ENCODE results near the gene RTN4R. TPM values are rescaled to one million over a fixed set of nuclear protein-coding genes. Genes with fewer than 3 reads are reported as not detected.

RTN4R gene
- total RNA-seq, 1 donor from 2014 or later: 2.9 TPM

GRCh38 chr22:20238536-20238900 is 29.6 kb downstream of the RTN4R start:
- Histone ChIP-seq H3K9me3 (ENCODE audit: insufficient read depth, low read depth, low read length) (no peaks in the 10 kb centered on the region), H3K4me1 (ENCODE audit: insufficient read depth, low read length) (peaks cover 16% of the 10 kb centered on the region), H2AFZ (ENCODE audit: low read depth, low read length) (no peak overlapping the region), H3K9ac (ENCODE audit: low read length) (no peak overlapping the region), H4K20me1 (ENCODE audit: insufficient read depth, low read length) (no peaks in the 10 kb centered on the region), H3K79me2 (ENCODE audit: insufficient read depth, low read length) (no peaks in the 10 kb centered on the region), H3K27me3 (ENCODE audit: insufficient read depth, low read length) (peaks cover 7% of the 10 kb centered on the region), H3K4me2 (ENCODE audit: low read length) (no peak overlapping the region), H3K4me3 (ENCODE audit: insufficient read depth, low read depth, low read length) (no peak overlapping the region), H3K27ac (ENCODE audit: low read depth, low read length) (no peak overlapping the region), H3K36me3 (ENCODE audit: insufficient read depth, low read length) (no peaks in the 10 kb centered on the region)
- peaks cover 15% of the 10 kb centered on the region for H3K27me3 Mint-ChIP-seq (ENCODE audit: low read depth, unreplicated experiment)
- H3K4me1 Mint-ChIP-seq (ENCODE audit: low read depth, unreplicated experiment): peaks cover under 1% of the 10 kb centered on the region
- no peak overlapping the region for H3K4me3 Mint-ChIP-seq (ENCODE audit: unreplicated experiment)
- no peak for FAIRE-seq
- DNase-seq (ENCODE audit: low read depth): no peak
- H3K36me3 Mint-ChIP-seq (ENCODE audit: low read depth, unreplicated experiment): no peaks in the 10 kb centered on the region
- TF ChIP-seq EZH2 (IDR thresholded peaks at IDR 0.05; ENCODE audit: insufficient read depth, low read length): no peak
- TF ChIP-seq CTCF (IDR thresholded peaks at IDR 0.05; ENCODE audit: insufficient read depth, low read depth, low read length): peak; percentile 8
- no peak overlapping the region for H3K27ac Mint-ChIP-seq (ENCODE audit: unreplicated experiment)
- H3K9me3 Mint-ChIP-seq (ENCODE audit: unreplicated experiment): no peaks in the 10 kb centered on the region

- H3K4me3 ChIP-seq (ENCODE audit: insufficient read depth, low read depth, low read length): no peak overlapping the region
- no peaks in the 10 kb centered on the region for H3K79me2 ChIP-seq (ENCODE audit: insufficient read depth, low read length)
- no peak for TF ChIP-seq EZH2 (IDR thresholded peaks at IDR 0.05; ENCODE audit: insufficient read depth, low read length)
- Mint-ChIP-seq H3K4me1 (ENCODE audit: low read depth, unreplicated experiment) (no peaks in the 10 kb centered on the region), H3K27ac (ENCODE audit: unreplicated experiment) (no peak overlapping the region), H3K36me3 (ENCODE audit: low read depth, unreplicated experiment) (no peaks in the 10 kb centered on the region), H3K9me3 (ENCODE audit: unreplicated experiment) (no peaks in the 10 kb centered on the region), H3K4me3 (ENCODE audit: unreplicated experiment) (no peak overlapping the region), H3K27me3 (ENCODE audit: low read depth, unreplicated experiment) (peaks cover 15% of the 10 kb centered on the region)
- peaks cover 7% of the 10 kb centered on the region for H3K27me3 ChIP-seq (ENCODE audit: insufficient read depth, low read length)
- no peak overlapping the region for H2AFZ ChIP-seq (ENCODE audit: low read depth, low read length)
- peaks cover 9% of the 10 kb centered on the region for H3K4me1 ChIP-seq (ENCODE audit: insufficient read depth, low read length)
- no peak overlapping the region for H3K9ac ChIP-seq (ENCODE audit: low read length)
- H4K20me1 ChIP-seq (ENCODE audit: insufficient read depth, low read length): no peaks in the 10 kb centered on the region
- no peak overlapping the region for H3K27ac ChIP-seq (ENCODE audit: low read depth, low read length)
- no peaks in the 10 kb centered on the region for H3K9me3 ChIP-seq (ENCODE audit: insufficient read depth, low read depth, low read length)
- no peak for DNase-seq (ENCODE audit: low read depth)
- no peak overlapping the region for H3K4me2 ChIP-seq (ENCODE audit: low read length)
- H3K36me3 ChIP-seq (ENCODE audit: insufficient read depth, low read length): no peaks in the 10 kb centered on the region
- FAIRE-seq: no peak
Measured at GRCh38 chr22:20237480-20238440, 30.4 kb downstream of the RTN4R start.

GRCh38 chr22:20236052-20236717 is 31.9 kb downstream of the RTN4R start:
- Histone ChIP-seq H3K9ac (ENCODE audit: low read length) (no peak overlapping the region), H3K27me3 (ENCODE audit: insufficient read depth, low read length) (peaks cover 7% of the 10 kb centered on the region), H3K79me2 (ENCODE audit: insufficient read depth, low read length) (no peaks in the 10 kb centered on the region), H3K4me3 (ENCODE audit: insufficient read depth, low read depth, low read length) (no peak overlapping the region), H4K20me1 (ENCODE audit: insufficient read depth, low read length) (no peaks in the 10 kb centered on the region), H3K4me2 (ENCODE audit: low read length) (no peak overlapping the region), H3K36me3 (ENCODE audit: insufficient read depth, low read length) (no peaks in the 10 kb centered on the region), H3K9me3 (ENCODE audit: insufficient read depth, low read depth, low read length) (no peaks in the 10 kb centered on the region), H3K27ac (ENCODE audit: low read depth, low read length) (no peak overlapping the region), H2AFZ (ENCODE audit: low read depth, low read length) (no peak overlapping the region), H3K4me1 (ENCODE audit: insufficient read depth, low read length) (peaks cover 9% of the 10 kb centered on the region)
- FAIRE-seq: no peak
- H3K27ac Mint-ChIP-seq (ENCODE audit: unreplicated experiment): no peak overlapping the region
- no peak for DNase-seq (ENCODE audit: low read depth)
- no peaks in the 10 kb centered on the region for H3K36me3 Mint-ChIP-seq (ENCODE audit: low read depth, unreplicated experiment)
- peaks cover 15% of the 10 kb centered on the region for H3K27me3 Mint-ChIP-seq (ENCODE audit: low read depth, unreplicated experiment)
- TF ChIP-seq CTCF (IDR thresholded peaks at IDR 0.05; ENCODE audit: insufficient read depth, low read depth, low read length): no peak
- TF ChIP-seq EZH2 (IDR thresholded peaks at IDR 0.05; ENCODE audit: insufficient read depth, low read length): no peak
- no peaks in the 10 kb centered on the region for H3K9me3 Mint-ChIP-seq (ENCODE audit: unreplicated experiment)
- H3K4me1 Mint-ChIP-seq (ENCODE audit: low read depth, unreplicated experiment): no peaks in the 10 kb centered on the region
- H3K4me3 Mint-ChIP-seq (ENCODE audit: unreplicated experiment): no peak overlapping the region
